Middle frontal gyrus (tissue), 1 donor: ENCODE measurements around the gene STAP2.
"Not testable (repeated sequence)": the region's sequence is repeated elsewhere in the genome, so short reads cannot be mapped to it uniquely, and the experiment has no call there.

ENCODE experiments used
- DNase-seq: peaks from one replicate; pipeline ENCODE4 v3.0.0-alpha.2; 2015; ENCODE audit warnings: low spot score; ENCODE audit errors: extremely low spot score

STAP2 gene

DNA sequence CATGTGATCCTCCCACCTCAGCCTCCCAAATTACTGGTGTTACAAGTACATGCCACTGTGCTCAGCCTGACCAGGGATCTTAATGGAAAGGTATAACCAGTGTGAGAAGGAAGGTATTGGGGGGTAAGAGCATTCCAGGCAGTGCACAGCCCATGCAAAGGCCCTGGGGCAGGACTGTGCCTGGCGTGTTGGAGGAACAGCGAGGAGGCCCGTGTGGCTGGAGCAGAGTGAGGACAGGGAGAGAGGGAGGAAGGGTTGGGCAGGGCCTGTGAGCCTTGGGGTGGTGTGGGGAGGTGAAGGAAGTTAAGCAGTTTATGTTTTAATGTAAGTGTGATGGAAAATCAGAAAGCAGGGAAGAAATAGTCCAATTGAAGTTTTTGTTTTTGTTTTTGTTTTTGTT, 38.0 kb downstream of the STAP2 start:
- DNase-seq, result no peak

- DNase-seq, result no peak
These were observed 39.6 kb downstream of the STAP2 start for GRCh38 chr19:4298810-4299550.

DNA sequence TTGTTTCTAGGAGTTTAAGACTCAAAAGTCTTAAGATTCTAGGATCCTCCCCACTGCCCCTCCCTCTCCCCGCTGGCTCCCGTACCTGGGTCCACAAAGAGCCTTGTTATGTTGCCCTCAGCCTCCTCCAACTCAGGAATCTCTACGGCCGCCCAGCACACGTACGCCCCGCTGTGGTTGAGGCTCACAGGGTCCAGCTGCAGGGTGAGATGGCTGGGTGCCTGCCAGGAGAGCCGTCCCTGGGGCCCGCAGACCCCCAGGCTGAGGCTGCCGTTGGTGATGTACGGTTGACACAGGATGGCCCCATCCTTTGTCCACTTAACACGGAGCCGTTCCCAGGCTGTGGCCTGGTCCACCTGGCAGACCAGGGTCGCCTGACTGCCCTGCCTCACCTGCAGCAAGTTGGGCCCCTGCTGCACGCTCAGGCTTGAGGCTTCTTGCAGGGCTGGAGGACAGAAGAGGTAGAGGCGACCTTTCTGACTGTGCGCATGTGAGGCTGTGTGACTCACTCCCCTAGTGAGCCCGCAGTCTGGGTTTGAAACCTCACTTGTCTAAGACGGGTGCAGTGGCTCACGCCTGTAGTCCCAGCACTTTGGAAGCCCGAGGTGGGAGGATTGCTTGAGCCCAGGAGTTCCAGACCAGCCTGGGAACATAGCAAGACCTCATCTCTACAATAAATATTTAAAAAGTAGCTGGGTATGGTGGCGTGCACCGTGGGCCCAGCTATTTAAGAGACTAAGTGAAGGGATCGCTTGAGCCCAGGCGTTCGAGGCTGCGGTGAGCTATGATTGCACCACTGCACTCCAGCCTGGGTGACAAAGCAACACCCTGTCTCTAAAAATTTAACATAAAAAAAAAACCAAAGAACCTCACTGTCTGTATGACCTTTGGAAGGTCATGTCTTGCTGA, 40.5 kb downstream of the STAP2 start:
- DNase-seq, result no peak

GRCh38 chr19:4295972-4296771, 42.5 kb downstream of the STAP2 start:
- DNase-seq, result no peak

- no peak for DNase-seq
These were observed 44.2 kb downstream of the STAP2 start for GRCh38 chr19:4294389-4294788.

DNA sequence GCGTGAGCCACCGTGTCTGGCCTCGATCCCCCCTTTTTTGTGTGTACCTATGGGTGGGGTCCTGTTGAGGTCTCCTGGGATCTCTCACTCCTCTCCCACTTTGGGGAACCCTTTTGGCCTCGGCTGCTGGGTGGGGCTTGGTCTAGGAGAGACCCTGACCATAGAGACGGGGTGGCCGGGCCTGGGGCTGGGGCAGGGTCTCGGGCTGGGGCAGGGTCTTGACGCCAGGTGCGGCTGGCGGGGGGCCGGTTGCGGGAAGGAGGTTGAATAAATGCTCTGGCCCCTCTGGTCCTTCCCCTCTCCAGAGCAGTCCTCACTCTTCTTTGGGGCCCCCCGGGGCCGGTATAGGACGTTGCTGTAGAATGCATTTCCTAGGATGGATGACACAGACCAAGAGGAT, 46.1 kb downstream of the STAP2 start:
- DNase-seq, result no peak

- DNase-seq, result no peak
These were observed 47.4 kb downstream of the STAP2 start for GRCh38 chr19:4291184-4291732.

DNA sequence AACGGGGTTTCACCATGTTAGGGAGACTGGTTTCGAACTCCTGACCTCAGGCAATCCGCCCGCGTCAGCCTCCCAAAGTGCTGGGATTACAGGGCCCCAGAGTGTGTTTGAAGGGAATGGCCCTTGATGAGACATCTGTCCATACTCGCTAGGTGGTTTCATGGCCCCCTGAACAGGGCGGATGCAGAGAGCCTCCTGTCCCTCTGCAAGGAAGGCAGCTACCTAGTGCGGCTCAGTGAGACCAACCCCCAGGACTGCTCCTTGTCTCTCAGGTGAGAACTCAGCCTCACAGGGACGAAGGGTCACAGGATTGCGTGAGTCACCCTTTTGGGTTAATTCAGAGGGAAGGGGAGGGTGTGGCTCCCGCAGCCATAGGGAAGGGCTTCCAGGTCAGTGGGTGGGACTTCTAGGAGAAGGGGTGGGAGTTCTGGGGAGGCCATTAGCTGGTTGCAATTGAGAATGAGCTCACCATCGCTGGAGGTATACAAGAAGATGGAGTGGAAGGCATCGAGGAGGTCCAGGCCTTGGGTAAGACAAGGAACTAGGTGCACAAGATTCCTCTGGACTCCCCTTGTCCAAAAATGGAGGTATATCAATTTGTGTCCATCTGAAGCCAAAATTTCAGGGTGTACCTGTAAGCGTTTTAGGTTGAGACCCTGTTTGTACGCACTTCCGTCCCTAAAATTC, 50.4 kb downstream of the STAP2 start:
- no peak for DNase-seq

DNA sequence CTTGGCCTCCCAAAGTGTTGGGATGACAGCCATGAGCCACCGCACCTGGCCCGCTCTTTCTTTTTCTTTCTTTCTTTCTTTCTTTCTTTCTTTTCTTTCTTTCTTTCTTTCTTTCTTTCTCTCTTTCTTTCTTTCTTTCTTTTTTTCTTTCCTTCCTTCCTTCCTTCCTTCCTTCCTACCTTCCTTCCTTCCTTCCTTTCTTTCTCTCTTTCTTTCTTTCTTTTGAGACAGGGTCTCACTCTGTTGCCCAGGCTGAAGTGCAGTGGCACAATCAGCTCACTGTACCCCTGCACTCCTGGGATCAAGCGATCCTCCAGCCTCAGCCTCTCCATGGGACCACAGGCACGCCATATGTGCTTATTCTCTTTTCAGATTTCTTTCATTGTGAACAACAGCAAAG, 52.5 kb downstream of the STAP2 start:
- not testable (repeated sequence) for DNase-seq

DNA sequence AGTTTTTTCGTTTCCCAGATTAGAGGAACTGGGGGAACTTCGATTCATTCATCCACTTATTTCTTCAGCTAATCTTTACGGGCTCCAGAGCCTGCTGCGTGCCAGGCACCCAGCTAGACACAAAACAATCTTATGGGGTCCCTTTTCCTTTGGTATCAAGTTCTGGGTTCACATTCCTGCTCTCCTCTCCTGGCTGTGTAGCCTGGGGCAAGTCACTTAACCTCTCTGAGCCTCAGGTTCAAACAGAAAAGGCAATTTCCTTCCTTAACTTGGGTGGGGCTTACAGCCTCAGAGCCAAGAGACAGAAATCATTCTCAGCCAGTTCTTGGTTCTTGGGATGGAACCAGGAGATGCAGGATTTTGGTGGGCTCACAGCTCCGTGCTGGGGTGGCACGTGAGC, 53.7 kb downstream of the STAP2 start:
- DNase-seq, result no peak

- DNase-seq, result no peak
These were observed 54.3 kb downstream of the STAP2 start for GRCh38 chr19:4284176-4284958.

DNA sequence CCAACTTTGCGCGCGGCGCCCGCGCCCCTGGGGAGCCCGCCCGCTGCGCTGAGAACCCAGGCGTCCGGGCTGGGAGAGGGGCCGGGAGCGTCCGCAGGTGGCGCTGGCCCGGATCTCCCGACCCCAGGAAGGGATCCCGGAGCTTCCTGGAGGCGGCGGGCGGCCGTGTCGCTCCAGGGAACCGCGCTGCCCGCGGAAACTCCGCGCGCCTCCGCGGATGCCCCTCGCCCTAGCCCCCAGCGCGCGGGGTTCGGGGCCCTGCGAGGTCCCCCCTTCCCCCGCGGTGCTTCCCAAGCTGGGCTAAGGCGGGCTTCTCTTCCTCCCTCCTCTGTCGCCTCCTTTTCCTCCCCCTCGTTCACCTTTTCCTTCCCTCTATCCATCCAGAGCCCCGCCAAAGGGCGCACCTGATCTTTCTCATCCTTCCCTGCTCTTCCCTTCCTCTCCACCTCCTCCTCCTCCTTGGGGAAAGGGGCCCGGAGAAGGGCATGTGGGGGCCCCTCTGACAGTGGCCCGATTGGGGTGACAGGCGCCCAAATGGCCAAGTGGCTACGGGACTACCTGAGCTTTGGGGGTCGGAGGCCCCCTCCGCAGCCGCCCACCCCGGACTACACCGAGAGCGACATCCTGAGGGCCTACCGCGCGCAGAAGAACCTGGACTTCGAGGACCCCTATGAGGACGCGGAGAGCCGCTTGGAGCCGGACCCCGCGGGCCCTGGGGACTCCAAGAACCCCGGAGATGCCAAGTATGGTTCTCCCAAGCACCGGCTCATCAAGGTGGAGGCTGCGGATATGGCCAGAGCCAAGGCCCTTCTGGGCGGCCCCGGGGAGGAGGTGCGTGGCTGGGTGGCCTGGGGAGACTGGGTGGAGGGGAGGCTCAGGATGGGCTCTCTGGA, 58.9 kb downstream of the STAP2 start:
- DNase-seq, result no peak

- no peak for DNase-seq
These were observed 59.4 kb downstream of the STAP2 start for GRCh38 chr19:4279267-4279529.

- no peak for DNase-seq
These were observed 60.0 kb downstream of the STAP2 start, which contains the start of gene SHD for GRCh38 chr19:4278419-4279266. TSS of gene SHD (plus strand) at chr19:4279266. CDS start at chr19:4280064, 798 bp downstream.

DNA sequence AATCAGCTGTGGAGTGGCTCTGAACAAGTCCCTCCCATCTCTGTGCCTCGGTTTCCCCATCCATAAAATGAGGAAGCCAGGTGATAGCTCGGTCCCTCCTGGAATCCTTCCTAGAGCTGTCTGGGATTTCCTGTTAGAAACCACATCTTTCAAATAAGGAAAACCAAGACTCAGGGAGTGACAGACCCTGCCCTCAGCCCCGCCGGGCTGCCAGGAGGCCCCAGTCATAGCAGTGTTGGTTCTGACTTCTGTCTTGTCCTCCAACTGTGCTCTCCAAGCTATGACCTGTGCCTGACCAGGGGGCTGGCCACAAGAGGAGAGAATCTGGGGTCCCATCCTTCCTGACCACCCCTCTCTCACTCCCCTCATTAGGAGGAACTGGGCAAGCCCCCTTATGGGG, 60.6 kb downstream of the STAP2 start:
- DNase-seq, result no peak

DNA sequence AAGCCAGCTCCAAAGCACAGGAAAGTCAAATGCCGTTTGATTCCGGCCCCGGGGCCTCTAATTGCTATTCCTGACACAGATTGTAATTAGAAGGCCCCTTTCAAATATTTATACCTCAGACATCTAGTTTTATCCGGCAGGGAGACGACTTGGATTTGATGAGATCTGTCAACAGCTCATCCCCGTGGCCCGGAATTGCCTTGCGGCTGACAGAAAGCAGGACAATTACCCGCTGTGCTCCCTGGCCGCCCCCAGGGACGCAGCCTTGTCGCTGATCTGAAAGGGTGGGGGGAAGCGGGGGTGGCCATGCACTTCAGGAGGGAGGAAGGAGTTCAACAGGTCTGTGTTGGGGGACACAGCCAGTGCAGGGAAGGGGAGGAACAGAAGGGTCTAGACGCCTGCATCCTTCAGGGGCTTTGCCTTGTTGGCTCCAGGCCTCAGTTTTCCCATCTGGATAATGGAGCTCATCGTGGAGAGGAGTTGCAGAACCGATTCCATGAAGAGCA, 61.4 kb downstream of the STAP2 start:
- DNase-seq, result no peak

DNA sequence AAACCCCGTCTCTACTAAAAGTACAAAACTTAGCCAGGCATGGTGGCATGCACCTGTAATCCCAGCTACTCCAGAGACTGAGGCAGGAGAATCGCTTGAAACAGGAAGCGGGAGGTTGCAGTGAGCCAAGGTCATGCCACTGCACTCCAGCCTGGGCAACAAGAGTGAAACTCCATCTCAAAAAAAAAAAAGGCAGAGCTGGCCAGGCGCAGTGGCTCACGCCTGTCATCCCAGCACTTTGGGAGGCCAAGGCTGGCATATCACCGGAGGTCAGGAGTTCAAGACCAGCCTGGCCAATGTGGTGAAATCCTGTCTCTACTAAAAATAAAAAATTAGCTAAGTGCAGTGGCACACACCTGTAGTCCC, 64.3 kb downstream of the STAP2 start:
- not testable (repeated sequence) for DNase-seq
